Neural crest cell (in vitro differentiated cells): ENCODE data around the gene GPR62. TPM values are rescaled to one million over a fixed set of nuclear protein-coding genes. Genes with fewer than 3 reads are reported as not detected.

Experiments used
- DNase-seq: peaks from one replicate; pipeline ENCODE4 v3.0.0; 2021; ENCODE audit warnings: low read depth, mixed read lengths, low spot score
- H3K27ac Mint-ChIP-seq: one replicate; pipeline ENCODE4 v1.8.0; 2021; ENCODE audit warnings: mild to moderate bottlenecking, mixed read lengths; ENCODE audit not compliant: unreplicated experiment
- H3K27me3 Mint-ChIP-seq: 2 replicates; pipeline ENCODE4 v1.8.0; 2021; ENCODE audit warnings: low read depth, mild to moderate bottlenecking, mixed read lengths
- H3K36me3 Mint-ChIP-seq: 2 replicates; pipeline ENCODE4 v1.8.0; 2021; ENCODE audit warnings: low read depth, mild to moderate bottlenecking, mixed read lengths
- H3K4me1 Mint-ChIP-seq: 2 replicates; pipeline ENCODE4 v1.8.0; 2021; ENCODE audit warnings: mixed read lengths
- H3K4me3 Mint-ChIP-seq: one replicate; pipeline ENCODE4 v1.8.0; 2021; ENCODE audit warnings: mild to moderate bottlenecking, mixed read lengths
- H3K9me3 Mint-ChIP-seq: 2 replicates; pipeline ENCODE4 v1.8.0; 2021; ENCODE audit warnings: mixed read lengths
- total RNA-seq: library from RNA; stranded (reverse); gene quantifications from 2 replicates; pipeline ENCODE4 v1.2.1, GENCODE V29; 2021
- TF ChIP-seq, protein P1 (sequence below): fragments of 200-600 bp; sonication (generic); conservative IDR thresholded peaks from 2 replicates; pipeline ENCODE4 v1.5.0; 2021; ENCODE audit warnings: antibody characterized with exemption, mild to moderate bottlenecking

The GPR62 gene
- total RNA-seq, 1 donor from 2014 or later, result 0.23 TPM

DNA sequence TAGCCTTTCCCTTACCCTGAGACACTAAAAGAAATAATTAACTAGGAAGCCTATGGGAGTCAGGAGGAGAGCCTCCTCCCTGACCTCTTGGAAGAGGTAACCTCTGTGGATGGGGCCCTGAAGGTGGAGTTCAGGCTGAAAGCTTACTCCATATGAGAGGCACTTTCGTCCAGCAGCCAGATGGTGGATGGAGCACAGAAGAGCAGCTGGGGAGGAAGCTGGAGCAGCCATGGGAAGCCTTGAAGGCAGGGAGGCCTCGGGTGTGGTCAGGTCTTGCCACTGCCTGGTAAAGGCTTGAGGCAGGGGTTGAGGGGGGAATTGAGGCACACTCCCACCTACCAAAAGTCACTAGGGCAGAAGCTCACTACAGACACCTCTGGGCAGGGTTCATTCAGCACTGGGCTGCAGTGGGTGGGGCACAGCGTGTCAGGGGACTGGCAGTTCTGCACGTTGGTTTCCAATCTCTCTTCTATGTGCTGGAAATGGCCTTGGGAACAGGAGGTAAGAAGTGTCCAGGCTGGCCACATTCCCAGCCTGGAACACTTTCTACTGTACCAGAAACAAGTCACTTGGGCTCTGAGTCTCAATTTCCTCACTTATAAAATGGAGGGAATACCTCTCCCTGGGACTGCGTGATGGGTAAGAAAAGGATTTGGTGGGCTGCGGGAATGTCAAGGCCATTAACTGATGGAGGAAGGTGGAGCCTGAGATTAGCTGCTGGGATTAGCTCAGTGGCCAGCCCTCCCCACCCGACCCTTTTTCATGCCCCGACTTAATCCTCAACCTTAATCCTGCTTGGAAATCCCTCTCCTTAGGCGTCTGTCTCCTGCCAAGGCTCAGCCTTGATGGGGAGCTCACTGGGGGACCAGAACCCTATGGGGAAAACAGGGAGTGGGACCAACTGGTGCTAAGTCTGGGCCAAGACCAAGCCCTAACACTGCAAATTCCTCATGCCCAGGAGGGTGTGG, 6.7 kb downstream of the GPR62 start:
- peaks cover 49% of the 10 kb centered on the region for H3K4me1 Mint-ChIP-seq
- peak overlapping the region; percentile 71 for H3K4me3 Mint-ChIP-seq
- H3K27me3 Mint-ChIP-seq, result peaks cover under 1% of the 10 kb centered on the region
- TF ChIP-seq, protein P1, sequence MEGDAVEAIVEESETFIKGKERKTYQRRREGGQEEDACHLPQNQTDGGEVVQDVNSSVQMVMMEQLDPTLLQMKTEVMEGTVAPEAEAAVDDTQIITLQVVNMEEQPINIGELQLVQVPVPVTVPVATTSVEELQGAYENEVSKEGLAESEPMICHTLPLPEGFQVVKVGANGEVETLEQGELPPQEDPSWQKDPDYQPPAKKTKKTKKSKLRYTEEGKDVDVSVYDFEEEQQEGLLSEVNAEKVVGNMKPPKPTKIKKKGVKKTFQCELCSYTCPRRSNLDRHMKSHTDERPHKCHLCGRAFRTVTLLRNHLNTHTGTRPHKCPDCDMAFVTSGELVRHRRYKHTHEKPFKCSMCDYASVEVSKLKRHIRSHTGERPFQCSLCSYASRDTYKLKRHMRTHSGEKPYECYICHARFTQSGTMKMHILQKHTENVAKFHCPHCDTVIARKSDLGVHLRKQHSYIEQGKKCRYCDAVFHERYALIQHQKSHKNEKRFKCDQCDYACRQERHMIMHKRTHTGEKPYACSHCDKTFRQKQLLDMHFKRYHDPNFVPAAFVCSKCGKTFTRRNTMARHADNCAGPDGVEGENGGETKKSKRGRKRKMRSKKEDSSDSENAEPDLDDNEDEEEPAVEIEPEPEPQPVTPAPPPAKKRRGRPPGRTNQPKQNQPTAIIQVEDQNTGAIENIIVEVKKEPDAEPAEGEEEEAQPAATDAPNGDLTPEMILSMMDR, result no peak
- peak overlapping the region; percentile 44 for H3K27ac Mint-ChIP-seq
- no peak for DNase-seq
- H3K36me3 Mint-ChIP-seq, result peaks cover 4% of the 10 kb centered on the region
- no peaks in the 10 kb centered on the region for H3K9me3 Mint-ChIP-seq

DNA sequence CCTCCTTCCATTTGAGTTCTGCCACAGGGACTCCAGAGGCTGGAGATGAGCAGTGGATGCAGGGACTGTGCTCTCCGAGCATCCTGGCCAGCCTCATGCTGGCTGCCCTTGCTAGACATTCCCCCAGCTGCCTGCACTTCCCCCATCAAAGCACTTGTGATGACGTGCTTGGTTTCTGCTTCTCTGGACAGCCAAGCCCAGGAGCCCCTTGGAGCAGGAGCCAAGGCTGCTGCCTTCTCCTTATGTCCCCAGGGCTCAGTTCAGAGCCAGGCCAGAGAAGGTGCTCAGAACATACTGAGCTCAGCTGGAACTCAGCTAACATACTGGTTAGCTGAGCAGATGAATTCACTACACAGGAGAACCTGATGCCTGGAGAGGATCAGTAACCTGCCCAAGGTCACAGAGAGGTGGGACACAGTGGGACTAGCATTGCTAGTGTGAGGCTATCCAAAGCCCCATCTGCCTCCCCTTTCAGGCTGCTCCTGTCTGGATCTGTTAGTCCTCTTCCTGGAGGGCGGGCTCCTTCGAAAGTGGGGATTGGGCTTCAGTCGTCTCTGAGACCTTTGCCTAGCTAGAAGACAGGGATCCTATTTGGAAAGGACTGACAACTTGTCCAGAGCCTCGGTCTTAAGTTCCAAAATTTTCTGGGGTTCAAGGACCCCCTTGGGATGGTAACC, 7.8 kb downstream of the GPR62 start:
- Mint-ChIP-seq H3K36me3 (peaks cover 4% of the 10 kb centered on the region), H3K4me1 (peaks cover 51% of the 10 kb centered on the region), H3K27ac (no peak overlapping the region), H3K27me3 (no peaks in the 10 kb centered on the region), H3K9me3 (no peaks in the 10 kb centered on the region), H3K4me3 (no peak overlapping the region)
- DNase-seq, result no peak
- TF ChIP-seq, protein P1, result no peak

DNA sequence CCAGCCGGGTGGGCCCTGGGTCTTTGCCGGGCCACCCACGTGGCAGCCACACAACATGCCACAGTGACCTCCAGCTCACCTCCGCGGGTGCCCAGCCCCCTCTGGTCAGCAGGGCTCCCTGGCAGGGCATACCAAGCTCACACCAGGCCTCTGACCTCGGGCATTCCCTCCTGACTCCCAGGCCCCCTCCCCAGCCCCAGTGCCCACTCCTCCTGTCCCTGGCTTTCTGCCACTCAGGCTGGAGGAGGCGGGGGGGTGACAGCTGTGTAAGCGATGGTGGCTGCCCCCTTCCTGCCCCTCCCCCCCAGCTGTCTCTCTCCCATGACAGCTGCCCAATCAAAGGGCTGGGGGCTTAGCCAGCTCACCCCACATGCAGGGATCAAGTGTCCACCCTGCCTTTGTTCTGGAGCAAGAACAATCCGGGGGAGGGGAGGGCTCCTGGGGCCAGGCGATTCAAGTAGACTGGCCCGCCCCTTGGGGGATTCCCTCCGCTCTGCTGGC, 8.8 kb downstream of the GPR62 start:
- Mint-ChIP-seq H3K27ac (no peak overlapping the region), H3K27me3 (no peaks in the 10 kb centered on the region), H3K9me3 (no peaks in the 10 kb centered on the region), H3K4me3 (peak overlapping the region; percentile 95), H3K36me3 (no peaks in the 10 kb centered on the region), H3K4me1 (peaks cover 57% of the 10 kb centered on the region)
- TF ChIP-seq, protein P1, result no peak
- no peak for DNase-seq

DNA sequence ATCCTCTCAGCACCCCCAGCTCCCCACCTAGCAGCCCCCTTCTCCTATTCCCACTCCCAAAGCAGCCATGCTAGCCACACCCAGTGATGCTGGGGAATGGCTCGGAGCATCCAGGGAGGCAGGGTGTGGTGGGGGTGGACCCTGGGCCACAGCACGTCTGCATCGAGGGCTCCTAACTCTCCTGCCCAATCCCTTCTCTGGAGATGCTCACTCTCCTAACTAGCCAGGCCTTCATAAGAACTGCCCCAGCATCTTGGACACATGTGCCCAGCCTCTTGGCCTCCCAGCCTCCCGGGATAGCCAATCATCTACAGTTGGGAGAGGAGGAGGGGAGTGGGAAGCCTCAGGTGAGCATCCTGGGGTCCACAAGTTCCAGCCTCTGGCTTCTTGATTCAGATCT, 9.3 kb downstream of the GPR62 start:
- Mint-ChIP-seq H3K9me3 (no peaks in the 10 kb centered on the region), H3K27ac (no peak overlapping the region), H3K4me1 (peaks cover 60% of the 10 kb centered on the region), H3K4me3 (peak overlapping the region; percentile 95), H3K36me3 (no peaks in the 10 kb centered on the region), H3K27me3 (no peaks in the 10 kb centered on the region)
- TF ChIP-seq, protein P1, result no peak
- no peak for DNase-seq

DNA sequence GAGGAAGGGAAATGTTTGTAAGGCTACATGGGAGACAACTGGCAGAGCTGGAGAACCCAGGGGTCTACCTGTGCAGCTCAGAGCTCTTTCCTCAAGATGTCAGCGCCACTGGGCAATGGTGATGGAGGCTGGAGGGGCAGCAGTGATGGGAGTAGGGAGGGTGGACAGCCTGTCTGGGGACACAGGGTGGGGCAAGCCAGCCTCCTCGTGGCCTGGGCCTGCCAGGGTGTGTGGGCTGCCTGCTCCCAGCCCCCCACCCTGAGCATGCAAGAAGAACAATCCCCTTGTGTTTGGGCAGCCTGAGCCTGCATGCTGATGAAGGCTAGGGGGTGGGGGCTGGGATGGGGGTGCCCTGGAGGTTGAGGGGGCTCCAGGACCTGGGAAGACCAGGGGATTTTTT, 10.8 kb downstream of the GPR62 start:
- no peaks in the 10 kb centered on the region for H3K36me3 Mint-ChIP-seq
- no peaks in the 10 kb centered on the region for H3K9me3 Mint-ChIP-seq
- H3K27ac Mint-ChIP-seq, result peak overlapping the region; percentile 98
- TF ChIP-seq, protein P1, result no peak
- H3K4me1 Mint-ChIP-seq, result peaks cover 60% of the 10 kb centered on the region
- peak overlapping the region; percentile 95 for H3K4me3 Mint-ChIP-seq
- no peak for DNase-seq
- no peaks in the 10 kb centered on the region for H3K27me3 Mint-ChIP-seq
